ENCODE results near the gene SPTBN1. TPM values are rescaled to one million over a fixed set of nuclear protein-coding genes. Genes with fewer than 3 reads are reported as not detected.

Gene SPTBN1
- total and polyA plus RNA-seq, 2 donors, result 118 to 352 TPM

DNA sequence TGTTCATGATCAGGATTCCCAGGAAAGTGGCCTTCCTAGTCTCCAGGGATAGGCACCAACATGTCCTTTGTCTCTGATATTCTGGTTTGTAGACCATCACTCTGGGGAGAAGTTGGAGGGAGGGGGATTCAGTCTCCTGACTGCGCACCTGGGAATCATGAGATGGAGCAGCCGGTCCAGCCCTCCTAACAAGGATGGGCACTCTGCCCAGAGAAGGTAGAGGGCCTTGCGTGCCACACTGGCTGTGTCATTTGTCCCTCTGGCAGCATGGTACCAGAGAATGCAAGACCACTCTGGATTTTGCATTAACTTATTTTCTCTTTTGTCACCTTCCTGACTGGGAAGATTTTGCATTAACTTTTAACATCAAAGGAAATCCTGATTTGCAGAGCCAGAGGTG lies 192.1 kb downstream of the SPTBN1 start:
- Histone ChIP-seq H3K27ac (ENCODE audit: low read depth) (no peak overlapping the region), H3K4me1 (ENCODE audit: insufficient read depth) (no peaks in the 10 kb centered on the region), H3K36me3 (ENCODE audit: insufficient read depth) (peaks cover 7% of the 10 kb centered on the region), H3K4me3 (ENCODE audit: low read depth, low read length) (no peak overlapping the region)
- DNase-seq (ENCODE audit: extremely low spot score), result no peak
- WGBS, result 96% methylated on average over 3 of the region's 3 CpGs

DNA sequence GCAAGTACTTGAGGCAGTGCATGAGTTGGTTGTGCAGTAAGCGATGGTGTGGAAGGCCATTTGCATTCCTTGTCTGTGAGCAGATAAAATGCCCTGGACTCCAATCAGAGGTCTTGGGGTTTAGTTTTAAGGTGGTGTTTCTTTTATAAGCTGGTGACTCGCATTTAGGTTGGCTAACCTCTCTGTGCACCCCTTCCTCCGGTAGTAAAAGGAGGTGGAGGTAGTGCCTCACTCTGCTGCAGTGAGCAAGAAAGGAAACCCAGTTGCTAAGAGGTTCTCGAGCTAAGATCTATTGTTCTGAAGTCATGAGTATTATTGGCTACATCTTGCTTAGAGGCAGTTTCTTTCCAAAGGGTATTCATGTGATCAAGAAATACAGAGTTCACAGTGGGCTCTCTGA lies 193.1 kb downstream of the SPTBN1 start:
- no peak for DNase-seq (ENCODE audit: extremely low spot score)
- H3K4me3 ChIP-seq (ENCODE audit: low read depth, low read length), result no peak overlapping the region
- no peak overlapping the region for H3K27ac ChIP-seq (ENCODE audit: low read depth)
- H3K36me3 ChIP-seq (ENCODE audit: insufficient read depth), result peaks cover 7% of the 10 kb centered on the region
- no peaks in the 10 kb centered on the region for H3K4me1 ChIP-seq (ENCODE audit: insufficient read depth)
- WGBS, result 95% methylated on average over 4 of the region's 4 CpGs

DNA sequence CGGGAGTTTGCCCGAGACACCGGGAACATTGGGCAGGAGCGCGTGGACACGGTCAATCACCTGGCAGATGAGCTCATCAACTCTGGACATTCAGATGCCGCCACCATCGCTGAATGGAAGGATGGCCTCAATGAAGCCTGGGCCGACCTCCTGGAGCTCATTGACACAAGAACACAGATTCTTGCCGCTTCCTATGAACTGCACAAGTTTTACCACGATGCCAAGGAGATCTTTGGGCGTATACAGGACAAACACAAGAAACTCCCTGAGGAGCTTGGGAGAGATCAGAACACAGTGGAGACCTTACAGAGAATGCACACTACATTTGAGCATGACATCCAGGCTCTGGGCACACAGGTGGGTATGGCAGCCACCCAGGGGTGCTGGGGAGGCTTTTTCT lies 193.5 kb downstream of the SPTBN1 start:
- Histone ChIP-seq H3K4me1 (ENCODE audit: insufficient read depth) (no peaks in the 10 kb centered on the region), H3K4me3 (ENCODE audit: low read depth, low read length) (no peak overlapping the region), H3K27ac (ENCODE audit: low read depth) (no peak overlapping the region), H3K36me3 (ENCODE audit: insufficient read depth) (peaks cover 5% of the 10 kb centered on the region)
- no peak for DNase-seq (ENCODE audit: extremely low spot score)
- 96% methylated on average over 12 of the region's 12 CpGs for WGBS

DNA sequence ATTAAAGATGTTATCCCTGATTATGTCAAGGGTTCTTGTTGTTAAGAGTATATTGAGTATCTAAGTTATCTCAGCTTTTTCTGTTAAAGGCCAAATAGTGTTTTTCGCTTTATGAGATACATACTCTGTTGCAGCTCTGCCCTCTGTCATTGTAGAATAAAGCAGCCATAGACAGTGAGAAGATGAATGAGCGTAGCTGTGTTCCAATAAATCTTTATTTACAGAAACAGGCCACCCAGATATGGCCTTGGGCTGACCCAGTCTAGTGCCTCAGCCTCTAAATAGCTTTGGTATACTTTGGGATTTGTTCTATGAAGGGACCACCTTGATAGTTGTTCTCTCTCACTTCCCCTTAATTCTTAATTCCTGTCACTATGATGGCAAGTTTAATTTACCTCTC lies 194.5 kb downstream of the SPTBN1 start:
- WGBS, result 92% methylated on average over 2 of the region's 2 CpGs

DNA sequence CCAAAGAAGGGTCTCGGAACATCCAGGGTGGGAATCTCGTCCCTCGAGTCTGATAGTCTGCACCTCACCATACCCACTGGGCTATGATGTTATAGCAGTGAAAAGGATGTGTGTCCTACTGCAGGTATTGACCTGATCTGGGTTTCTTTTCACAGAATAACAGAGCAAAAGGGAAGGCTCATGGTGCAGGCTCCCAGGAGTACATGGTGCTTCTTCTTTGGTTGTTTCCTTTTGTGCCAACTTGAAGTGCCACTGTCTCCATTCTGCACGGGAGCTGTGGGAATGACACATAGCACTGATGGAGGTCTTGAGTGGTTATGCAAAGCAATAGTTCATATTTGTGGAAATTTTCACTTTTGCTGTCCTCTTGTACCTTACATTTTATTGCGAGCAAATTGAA lies 195.2 kb downstream of the SPTBN1 start:
- no peak for DNase-seq (ENCODE audit: extremely low spot score)
- Histone ChIP-seq H3K4me3 (ENCODE audit: low read depth, low read length) (no peak overlapping the region), H3K27ac (ENCODE audit: low read depth) (no peak overlapping the region), H3K36me3 (ENCODE audit: insufficient read depth) (peaks cover 3% of the 10 kb centered on the region), H3K4me1 (ENCODE audit: insufficient read depth) (no peaks in the 10 kb centered on the region)
- 83% methylated on average over 5 of the region's 5 CpGs for WGBS

More for the DNA sequence above, 194.5 kb downstream of the SPTBN1 start:
- Histone ChIP-seq H3K4me3 (ENCODE audit: low read depth, low read length) (no peak overlapping the region), H3K36me3 (ENCODE audit: insufficient read depth) (peaks cover 3% of the 10 kb centered on the region), H3K27ac (ENCODE audit: low read depth) (no peak overlapping the region), H3K4me1 (ENCODE audit: insufficient read depth) (no peaks in the 10 kb centered on the region)
- DNase-seq (ENCODE audit: extremely low spot score), result no peak

DNA sequence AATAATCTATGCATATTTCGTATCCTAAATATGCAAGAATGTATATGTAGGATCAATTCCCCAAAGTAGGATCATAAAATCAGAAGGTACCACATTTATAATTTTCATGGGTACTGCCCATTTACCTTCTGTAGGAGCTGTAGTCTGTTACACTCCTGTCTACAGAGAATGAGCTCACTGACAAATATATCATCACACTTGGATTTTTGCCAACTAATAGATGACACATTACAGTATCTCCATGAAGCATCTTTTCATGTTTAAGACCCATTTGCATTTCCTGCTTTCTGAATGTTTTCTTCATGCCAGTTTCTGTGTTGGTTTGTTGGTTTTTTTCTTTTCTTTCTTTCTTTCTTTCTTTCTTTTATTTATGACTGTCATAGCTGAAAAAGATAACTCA lies 196.4 kb downstream of the SPTBN1 start:
- no peaks in the 10 kb centered on the region for H3K4me1 ChIP-seq (ENCODE audit: insufficient read depth)
- no peak overlapping the region for H3K4me3 ChIP-seq (ENCODE audit: low read depth, low read length)
- WGBS, result 91% methylated on average over 1 of the region's 1 CpG
- H3K27ac ChIP-seq (ENCODE audit: low read depth), result no peak overlapping the region
- no peak for DNase-seq (ENCODE audit: extremely low spot score)
- H3K36me3 ChIP-seq (ENCODE audit: insufficient read depth), result peaks cover 3% of the 10 kb centered on the region

DNA sequence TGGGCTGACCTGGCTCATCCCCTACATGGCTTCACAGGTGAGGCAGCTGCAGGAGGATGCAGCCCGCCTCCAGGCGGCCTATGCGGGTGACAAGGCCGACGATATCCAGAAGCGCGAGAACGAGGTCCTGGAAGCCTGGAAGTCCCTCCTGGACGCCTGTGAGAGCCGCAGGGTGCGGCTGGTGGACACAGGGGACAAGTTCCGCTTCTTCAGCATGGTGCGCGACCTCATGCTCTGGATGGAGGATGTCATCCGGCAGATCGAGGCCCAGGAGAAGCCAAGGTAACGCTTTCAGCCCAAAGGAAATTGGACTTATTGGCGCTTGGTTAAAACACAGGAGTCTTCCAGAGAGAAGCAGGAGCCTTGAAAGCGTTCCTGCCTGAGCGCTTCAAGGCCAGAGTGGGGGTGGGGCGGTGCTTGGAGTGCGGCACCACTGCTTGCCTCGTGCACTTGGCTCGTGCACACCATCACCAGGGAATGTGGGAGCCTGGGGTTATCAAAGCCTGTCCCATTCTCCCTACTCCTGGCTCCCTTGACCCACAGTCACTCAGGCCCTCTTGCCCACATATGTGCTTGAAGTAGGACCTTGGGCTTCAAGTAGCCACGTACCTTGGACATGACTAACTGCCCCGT lies 197.6 kb downstream of the SPTBN1 start:
- Histone ChIP-seq H3K4me1 (ENCODE audit: insufficient read depth) (no peaks in the 10 kb centered on the region), H3K27ac (ENCODE audit: low read depth) (no peak overlapping the region), H3K4me3 (ENCODE audit: low read depth, low read length) (no peak overlapping the region), H3K36me3 (ENCODE audit: insufficient read depth) (no peaks in the 10 kb centered on the region)
- no peak for DNase-seq (ENCODE audit: extremely low spot score)
- 93% methylated on average over 26 of the region's 26 CpGs for WGBS

DNA sequence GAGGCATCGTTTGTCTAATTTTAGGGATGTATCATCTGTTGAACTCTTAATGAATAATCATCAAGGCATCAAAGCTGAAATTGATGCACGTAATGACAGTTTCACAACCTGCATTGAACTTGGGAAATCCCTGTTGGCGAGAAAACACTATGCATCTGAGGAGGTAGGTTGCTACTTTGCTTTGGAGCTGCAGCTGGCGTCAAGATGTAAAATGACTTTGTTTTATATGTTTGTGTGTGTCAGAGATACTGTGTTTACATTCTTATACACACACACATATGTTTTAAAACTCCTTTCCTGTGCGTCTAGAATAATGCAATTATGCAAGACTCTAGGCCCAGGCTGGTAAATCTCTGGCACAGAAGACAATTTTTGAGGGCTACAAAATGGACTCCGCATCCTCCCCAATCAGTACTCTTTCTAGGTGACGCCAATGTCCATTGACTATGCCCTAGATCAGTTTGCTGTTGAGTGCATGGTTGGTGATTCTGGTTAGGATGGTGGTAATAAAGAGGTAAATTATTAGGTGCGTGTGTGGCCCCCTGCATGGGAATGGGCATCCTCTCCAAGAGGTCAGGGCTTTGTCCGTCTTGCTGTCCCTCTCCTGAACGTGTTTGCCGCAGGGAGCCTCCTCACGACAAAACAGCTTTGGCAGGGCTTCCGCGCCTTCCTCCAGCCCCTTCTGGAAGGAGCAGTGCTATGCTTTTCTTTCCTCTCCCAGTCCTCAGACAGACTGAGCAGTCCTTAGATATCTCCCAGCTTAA lies 199.1 kb downstream of the SPTBN1 start:
- peaks cover 2% of the 10 kb centered on the region for H3K36me3 ChIP-seq (ENCODE audit: insufficient read depth)
- H3K27ac ChIP-seq (ENCODE audit: low read depth), result no peak overlapping the region
- H3K4me3 ChIP-seq (ENCODE audit: low read depth, low read length), result no peak overlapping the region
- DNase-seq (ENCODE audit: extremely low spot score), result no peak
- no peaks in the 10 kb centered on the region for H3K4me1 ChIP-seq (ENCODE audit: insufficient read depth)
- WGBS, result 89% methylated on average over 14 of the region's 14 CpGs

DNA sequence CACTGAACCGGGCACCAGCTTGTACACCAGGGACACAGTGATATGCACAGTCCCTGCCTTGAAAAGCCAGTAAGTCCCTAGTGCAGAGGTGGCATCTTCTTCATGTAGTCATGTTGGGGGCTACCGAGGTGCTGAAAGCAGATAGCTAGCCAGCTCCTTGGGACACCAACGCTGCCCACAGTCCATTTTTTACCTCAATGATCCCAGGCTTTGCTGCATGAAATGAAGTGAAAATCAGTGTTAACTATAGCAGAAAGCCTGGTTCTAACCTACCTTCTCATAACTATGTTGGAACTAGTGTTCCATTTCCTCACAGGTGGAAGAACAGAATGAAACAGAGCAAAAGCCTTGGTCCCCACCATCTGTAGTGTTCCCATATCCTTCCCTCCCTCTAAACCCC lies 200.7 kb downstream of the SPTBN1 start:
- no peak overlapping the region for H3K4me3 ChIP-seq (ENCODE audit: low read depth, low read length)
- no peaks in the 10 kb centered on the region for H3K4me1 ChIP-seq (ENCODE audit: insufficient read depth)
- DNase-seq (ENCODE audit: extremely low spot score), result no peak
- H3K27ac ChIP-seq (ENCODE audit: low read depth), result no peak overlapping the region
- WGBS, result 91% methylated on average over 3 of the region's 3 CpGs
- H3K36me3 ChIP-seq (ENCODE audit: insufficient read depth), result peaks cover 2% of the 10 kb centered on the region

DNA sequence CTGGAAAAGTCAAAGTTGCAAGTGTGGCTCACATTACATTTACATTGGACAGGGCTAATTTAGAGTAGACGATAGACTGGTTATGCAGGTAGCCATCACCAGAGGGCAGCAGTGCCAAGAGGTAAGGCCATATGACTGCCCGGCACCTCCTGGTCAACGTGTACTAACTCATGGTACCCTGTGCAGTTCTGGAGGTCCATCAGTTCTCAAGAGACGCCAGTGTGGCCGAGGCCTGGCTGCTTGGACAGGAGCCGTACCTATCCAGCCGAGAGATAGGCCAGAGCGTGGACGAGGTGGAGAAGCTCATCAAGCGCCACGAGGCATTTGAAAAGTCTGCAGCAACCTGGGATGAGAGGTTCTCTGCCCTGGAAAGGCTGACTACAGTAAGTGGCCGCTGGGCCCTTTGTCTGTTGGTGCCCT lies 201.5 kb downstream of the SPTBN1 start:
- DNase-seq (ENCODE audit: extremely low spot score), result no peak
- Histone ChIP-seq H3K4me1 (ENCODE audit: insufficient read depth) (no peaks in the 10 kb centered on the region), H3K27ac (ENCODE audit: low read depth) (no peak overlapping the region), H3K4me3 (ENCODE audit: low read depth, low read length) (no peak overlapping the region), H3K36me3 (ENCODE audit: insufficient read depth) (peaks cover 2% of the 10 kb centered on the region)
- 83% methylated on average over 12 of the region's 12 CpGs for WGBS

DNA sequence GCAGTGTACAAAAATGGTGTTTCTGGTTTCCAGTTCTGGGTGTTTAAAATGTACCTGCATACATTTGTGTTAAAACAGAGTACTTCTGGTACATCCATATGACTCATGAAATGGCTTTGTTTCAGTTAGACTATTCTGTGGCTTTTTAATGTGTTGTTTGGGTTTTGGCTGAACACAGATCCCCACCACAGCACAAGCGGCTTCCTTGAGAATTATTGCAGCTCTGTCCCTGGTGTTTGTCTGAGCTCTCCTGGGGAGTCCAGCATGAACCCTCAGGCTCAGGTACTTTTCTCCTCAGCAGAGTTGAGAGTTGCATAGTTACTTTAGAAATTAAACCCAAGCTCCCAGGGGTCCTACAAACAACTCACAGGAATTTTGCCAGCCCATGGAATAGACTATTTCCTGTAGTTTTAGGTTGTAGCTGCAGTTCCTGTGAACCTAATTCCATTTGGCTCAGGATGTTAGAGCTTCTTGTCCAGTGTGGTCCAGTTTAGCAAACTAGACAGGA lies 202.5 kb downstream of the SPTBN1 start:
- H3K27ac ChIP-seq (ENCODE audit: low read depth), result no peak overlapping the region
- no peak overlapping the region for H3K4me3 ChIP-seq (ENCODE audit: low read depth, low read length)
- no peaks in the 10 kb centered on the region for H3K4me1 ChIP-seq (ENCODE audit: insufficient read depth)
- H3K36me3 ChIP-seq (ENCODE audit: insufficient read depth), result peaks cover 2% of the 10 kb centered on the region
- WGBS, result 51% methylated on average over 1 of the region's 1 CpG
- no peak for DNase-seq (ENCODE audit: extremely low spot score)

DNA sequence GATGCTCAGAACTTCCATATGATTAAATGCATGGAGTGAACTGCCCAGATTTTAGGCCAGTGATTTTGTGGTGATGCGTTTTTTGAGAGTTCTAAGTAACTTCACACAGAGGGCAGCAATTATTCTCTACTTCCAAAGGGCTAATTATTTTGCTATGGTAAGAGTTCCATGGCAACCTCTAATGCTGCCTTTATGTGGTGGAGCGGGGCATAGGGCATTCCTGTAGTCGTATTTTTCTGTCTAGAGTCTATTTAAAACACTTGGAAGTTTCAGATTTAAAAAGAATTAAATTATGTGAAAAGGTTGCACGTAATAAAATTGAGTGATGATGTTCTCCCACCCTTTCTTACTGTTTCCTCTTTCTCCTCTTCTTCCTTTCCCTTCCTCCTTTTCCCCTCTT lies 203.4 kb downstream of the SPTBN1 start:
- Histone ChIP-seq H3K4me3 (ENCODE audit: low read depth, low read length) (no peak overlapping the region), H3K4me1 (ENCODE audit: insufficient read depth) (no peaks in the 10 kb centered on the region), H3K27ac (ENCODE audit: low read depth) (no peak overlapping the region), H3K36me3 (ENCODE audit: insufficient read depth) (peaks cover 2% of the 10 kb centered on the region)
- DNase-seq (ENCODE audit: extremely low spot score), result no peak
- WGBS, result 90% methylated on average over 4 of the region's 4 CpGs

DNA sequence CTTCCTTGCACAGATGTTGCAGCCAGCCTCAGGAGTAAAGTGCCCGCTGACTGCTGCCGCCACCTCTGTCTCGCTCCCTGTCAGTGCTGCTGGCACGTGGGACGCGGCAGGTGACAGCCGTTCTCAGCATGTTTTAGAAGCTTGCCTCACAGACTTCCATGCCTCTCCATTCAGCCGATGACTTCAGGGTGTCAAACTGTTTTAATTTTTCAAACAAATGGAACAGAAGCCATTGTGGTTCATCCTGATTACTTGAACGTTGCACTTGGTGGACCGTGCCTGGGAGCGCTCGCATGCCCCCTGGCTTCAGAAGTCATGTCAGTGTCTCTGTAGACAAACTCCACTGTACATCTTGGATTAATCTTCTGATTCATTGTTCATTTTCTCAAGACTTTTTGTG lies 204.6 kb downstream of the SPTBN1 start:
- H3K36me3 ChIP-seq (ENCODE audit: insufficient read depth), result peaks cover 2% of the 10 kb centered on the region
- DNase-seq (ENCODE audit: extremely low spot score), result no peak
- WGBS, result 87% methylated on average over 12 of the region's 12 CpGs
- no peak overlapping the region for H3K27ac ChIP-seq (ENCODE audit: low read depth)
- no peak overlapping the region for H3K4me3 ChIP-seq (ENCODE audit: low read depth, low read length)
- H3K4me1 ChIP-seq (ENCODE audit: insufficient read depth), result no peaks in the 10 kb centered on the region

DNA sequence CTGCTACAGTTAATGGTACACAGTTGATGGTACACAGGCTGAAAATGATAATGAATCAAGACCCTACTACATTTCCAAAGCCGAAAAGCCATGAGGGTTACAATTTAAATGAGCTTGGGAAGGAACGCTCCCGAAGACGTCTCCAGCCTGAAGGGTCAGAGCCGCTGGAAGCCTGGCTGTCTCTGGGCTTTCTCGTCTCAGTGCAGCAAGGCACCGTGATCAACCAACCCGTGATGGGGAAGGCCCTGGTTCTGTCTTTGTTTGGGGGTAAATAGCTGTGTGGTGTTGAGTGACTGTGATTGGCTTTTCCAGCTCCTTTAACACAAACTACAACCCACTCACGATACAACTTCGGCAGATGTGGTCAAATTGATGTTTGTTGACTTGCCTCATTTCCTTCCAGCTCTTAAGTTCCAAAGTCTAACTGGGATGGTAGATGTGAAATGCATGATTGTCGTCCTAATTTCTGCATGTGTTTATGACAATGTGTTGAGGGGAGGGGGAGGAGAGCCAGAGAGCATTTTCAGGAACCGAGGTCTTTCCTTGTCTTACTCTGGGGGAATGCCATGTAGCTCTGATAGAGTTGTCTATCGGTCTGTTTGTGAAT lies 207.4 kb downstream of the SPTBN1 start:
- no peak overlapping the region for H3K27ac ChIP-seq (ENCODE audit: low read depth)
- no peak for DNase-seq (ENCODE audit: extremely low spot score)
- H3K36me3 ChIP-seq (ENCODE audit: insufficient read depth), result peaks cover 2% of the 10 kb centered on the region
- H3K4me3 ChIP-seq (ENCODE audit: low read depth, low read length), result no peak overlapping the region
- WGBS, result 94% methylated on average over 13 of the region's 13 CpGs
- H3K4me1 ChIP-seq (ENCODE audit: insufficient read depth), result no peaks in the 10 kb centered on the region
